Stimulated activated CD4-positive, alpha-beta T cell treated with anti-CD3 and anti-CD28 coated beads, Interleukin-12 subunit alpha, Interleukin-12 subunit beta, amount 100 ng/mL, for 48 hours (primary cell): Measurements from ENCODE around the gene ANGPTL1.
"Not testable (repeated sequence)": the region's sequence is repeated elsewhere in the genome, so short reads cannot be mapped to it uniquely, and the experiment has no call there.

Experiments
- DNase-seq, 3 donors: peaks; one replicate each; pipeline ENCODE4 v3.0.0-alpha.2; 2020; ENCODE audit warnings: low read depth in 2 of 3, low spot score in 1 of 3

ANGPTL1 gene

DNA sequence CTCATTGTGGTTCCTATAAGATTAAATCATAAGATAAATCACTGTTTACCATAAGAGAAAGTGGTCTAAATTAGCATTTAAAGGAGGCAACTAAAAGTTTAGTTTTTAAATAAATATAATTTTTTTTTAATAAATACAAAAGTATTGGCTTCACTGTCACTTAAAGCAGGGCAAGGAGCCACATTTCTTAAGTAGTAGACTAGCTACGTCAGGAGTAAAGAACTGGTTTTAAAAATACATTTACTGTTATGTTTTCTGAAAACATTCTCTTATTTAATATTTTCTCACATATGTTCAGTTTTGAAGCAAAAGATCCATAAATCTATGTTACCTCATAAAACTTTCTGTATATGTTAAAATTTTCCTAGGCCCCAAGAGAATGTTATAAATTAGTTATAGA, 2.2 kb downstream of the ANGPTL1 start:
- DNase-seq = no peak

- DNase-seq = no peak
These were observed 3.2 kb downstream of the ANGPTL1 start for GRCh38 chr1:178867670-178868069.

DNA sequence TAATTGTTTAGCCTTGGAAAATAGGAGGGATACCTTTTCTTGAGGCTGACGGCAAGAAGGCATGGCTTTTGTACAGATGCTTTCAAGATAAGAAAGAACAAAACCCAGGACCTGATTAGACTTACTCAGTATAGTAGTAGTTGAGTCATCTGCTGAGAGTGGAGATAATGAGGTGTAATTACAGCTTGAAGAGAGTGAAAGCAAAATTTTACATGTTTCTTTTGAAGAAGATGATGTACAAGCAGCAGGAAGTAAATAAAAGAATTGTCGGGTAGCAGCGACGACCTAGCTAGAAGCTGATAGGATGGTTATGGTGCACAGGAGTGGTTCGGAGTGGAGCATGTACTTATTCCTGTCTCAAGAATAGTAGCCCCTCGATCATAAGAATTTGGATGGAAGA, 6.6 kb downstream of the ANGPTL1 start:
- no peak for DNase-seq

DNA sequence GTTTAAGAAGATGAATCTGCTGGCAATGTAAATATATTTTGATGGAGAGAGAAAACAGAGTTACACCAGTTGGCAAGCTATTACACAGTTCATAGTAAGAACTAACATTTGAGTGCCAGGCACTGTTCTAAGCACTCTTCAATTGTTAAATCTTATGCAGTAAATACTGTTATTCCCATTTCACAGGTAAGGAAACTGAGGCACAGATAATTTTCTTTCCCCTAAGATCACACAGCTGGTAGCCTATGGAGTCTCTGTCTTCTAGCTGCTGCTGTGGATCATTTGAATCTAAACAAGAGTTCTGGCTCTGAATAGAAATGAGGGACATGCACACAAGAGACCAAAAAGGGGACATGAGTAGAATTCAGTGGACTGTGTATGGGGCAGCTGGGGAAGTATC, 8.0 kb downstream of the ANGPTL1 start:
- no peak for DNase-seq

GRCh38 chr1:178862416-178862815, 8.5 kb downstream of the ANGPTL1 start:
- no peak for DNase-seq

DNA sequence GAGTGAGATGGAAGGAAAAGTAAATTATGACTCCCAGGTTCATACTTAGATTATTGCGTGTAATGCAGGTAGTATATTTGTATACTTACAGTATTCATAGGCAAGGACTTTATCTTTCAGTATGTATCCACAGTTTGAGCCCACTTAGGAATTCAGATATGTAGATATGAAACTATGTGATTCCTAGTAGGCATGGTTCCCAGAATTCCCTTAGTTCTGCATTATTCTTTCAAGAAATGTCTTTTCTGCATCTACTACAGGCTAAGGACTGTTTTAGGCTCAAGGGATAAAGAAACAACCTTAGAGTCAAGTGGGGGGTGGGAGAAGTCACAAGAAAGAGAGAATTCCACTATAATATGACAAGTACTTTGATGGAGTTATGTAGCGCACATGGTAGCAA, 13.8 kb downstream of the ANGPTL1 start:
- no peak for DNase-seq

DNA sequence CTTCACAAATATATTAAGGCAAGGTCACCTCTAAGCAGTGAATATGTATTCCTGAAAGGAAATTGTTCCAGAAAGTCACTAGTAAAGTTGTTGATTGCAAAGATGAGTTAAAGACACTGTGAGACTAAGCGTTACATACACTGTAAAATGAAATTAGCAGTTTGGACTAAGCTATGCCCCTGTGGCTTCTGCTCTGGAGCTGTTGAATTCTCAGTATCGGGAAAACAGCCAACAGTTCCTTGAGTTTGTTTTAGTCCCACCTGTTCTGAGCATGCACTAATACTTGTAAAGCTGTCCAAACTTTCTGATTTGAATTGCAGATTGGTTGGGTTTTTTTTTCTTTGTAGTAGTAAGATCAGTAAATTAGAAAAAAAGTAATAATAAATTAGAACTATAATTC, 21.0 kb downstream of the ANGPTL1 start:
- no peak for DNase-seq

DNA sequence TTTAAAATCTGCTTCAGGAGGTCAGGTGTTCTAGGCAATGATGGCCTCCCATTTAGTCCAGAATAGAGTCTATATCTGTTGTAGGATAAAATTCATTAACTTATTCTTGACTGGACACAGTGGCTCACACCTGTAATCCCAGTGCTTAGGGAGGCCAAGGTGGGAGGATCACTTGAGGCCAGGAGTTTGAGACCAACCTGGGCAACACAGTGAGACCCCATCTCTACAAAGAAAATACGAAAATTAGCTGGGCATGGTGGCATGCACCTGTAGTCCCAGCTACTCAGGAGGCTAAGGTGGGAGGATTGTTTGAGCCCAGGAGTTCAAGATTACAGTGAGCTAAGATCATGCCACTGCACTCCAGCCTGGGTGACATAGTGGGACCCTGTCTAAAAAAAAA, 23.0 kb downstream of the ANGPTL1 start:
- not testable (repeated sequence) for DNase-seq

DNA sequence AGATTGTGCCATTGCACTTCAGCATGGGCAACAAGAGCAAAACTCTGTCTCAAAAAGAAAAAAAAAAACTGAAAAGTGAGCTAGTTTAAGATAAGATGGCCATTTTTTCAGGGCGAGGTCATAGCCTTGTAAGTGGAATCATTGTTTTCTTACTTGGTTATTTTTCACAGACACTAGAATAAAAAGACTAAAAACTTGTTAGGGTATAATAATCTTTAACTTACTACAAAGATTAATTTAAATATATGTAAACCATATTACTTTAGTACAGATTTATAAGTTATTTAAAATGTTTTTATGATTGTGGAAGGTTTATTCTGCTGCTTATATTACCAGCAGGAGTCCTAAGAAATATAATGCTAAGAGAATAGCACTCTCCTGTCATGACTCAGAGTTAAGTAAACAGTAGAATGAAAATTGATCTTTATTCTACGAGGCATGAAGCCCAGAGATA, 23.5 kb downstream of the ANGPTL1 start:
- DNase-seq = no peak

GRCh38 chr1:178846306-178846705, 24.6 kb downstream of the ANGPTL1 start:
- no peak for DNase-seq

GRCh38 chr1:178844436-178844835, 26.4 kb downstream of the ANGPTL1 start:
- DNase-seq = no peak

GRCh38 chr1:178825167-178825566, 45.7 kb downstream of the ANGPTL1 start:
- DNase-seq = no peak

DNA sequence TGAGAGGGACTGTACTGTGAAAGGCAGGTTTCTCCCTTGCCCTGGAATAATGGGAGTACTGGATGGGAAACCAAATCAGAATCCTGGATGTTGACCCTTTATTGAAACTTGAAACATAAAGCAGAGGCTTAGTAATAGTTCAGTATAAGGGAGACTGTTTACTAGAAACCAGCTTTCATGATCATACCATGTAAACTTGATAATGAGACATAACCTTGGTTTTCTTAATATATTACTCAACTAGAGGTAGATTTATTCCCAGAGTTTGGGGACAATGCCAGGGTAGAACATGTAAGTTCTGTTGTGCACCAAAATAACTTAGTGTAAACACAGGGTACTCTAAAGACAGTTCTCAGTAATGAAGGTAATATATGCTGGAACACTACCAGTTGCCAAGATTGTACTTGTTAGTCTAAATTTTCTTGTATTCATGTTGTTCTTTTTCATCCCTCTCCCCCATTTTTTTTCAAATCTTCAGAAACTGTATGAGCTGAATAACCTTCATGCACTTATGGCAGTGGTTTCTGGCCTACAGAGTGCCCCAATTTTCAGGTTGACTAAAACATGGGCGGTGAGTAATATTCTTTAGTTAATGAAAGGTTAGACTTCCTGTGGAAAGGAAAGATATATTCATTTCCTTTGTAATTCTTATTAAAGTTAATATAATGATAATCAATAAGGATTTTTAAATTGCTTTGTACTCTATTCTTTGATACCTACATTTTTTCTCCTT, 49.6 kb downstream of the ANGPTL1 start:
- no peak for DNase-seq

GRCh38 chr1:178819123-178819522, 51.8 kb downstream of the ANGPTL1 start:
- no peak for DNase-seq

GRCh38 chr1:178818416-178818815, 52.5 kb downstream of the ANGPTL1 start:
- DNase-seq = no peak

DNA sequence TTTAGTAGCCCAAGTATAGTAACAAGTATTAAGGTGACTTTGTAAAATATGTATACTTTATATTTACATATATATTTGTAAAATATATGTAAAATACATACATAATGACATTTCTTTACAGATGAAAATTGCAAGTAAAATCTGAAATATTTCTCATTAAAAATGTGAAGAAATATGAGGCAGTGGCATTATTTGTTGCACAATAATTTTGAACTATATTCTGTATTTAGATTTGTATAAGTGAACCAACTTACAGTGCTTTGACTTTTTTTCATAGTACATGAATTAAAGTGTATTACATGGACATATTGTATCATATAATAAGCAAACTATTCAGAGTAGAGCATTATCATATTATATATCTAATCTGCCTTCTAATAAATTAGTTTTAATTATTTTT, 60.3 kb downstream of the ANGPTL1 start:
- DNase-seq = no peak

DNA sequence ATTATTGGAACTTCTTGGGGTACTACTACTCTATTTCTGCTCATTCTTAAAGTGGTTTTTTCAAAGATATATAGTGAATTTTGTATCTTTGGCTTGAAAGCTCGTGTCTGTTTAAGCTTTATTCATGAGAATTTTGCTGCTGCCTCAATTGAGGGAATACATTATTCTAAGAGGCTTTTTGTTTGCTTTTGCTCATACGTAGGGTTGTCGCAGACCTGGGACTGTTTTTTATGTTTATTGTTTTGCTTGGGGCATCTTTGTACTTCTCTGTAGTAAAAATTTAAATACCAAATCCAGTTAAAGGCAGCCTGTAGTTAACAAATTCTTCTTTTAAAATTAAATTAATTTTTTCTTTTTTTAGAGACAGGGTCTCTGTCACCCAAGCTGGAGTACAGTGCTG, 62.3 kb downstream of the ANGPTL1 start:
- no peak for DNase-seq

DNA sequence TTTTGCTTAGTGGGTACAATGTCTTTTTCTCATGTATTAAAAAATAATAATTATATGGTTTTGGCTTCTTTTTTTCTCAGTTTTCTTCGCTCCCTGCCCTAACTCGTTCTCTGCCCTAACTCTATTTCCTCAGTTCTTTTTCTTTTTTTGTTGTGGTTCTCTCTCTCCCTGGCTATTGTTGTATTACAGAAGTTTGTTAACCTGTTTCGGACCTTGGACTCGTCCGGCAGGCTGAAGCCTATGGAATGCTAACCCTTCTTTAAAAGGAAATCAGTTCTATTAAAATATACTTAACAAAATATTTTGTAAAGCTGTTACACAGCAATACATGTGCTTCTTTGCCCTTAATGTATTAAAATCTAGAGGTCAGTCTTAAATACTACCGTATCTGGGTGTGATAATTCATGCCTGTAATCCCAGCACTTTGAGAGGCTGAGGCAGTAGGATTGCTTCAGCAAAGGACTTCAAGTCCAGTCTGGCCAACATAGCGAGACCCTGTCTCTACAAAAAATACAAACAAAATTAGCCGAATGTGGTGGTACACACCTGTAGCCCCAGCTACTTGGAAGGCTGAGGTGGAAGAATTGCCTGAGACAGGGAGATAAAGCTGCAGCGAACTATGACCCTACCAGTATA, 64.1 kb downstream of the ANGPTL1 start:
- no peak for DNase-seq

DNA sequence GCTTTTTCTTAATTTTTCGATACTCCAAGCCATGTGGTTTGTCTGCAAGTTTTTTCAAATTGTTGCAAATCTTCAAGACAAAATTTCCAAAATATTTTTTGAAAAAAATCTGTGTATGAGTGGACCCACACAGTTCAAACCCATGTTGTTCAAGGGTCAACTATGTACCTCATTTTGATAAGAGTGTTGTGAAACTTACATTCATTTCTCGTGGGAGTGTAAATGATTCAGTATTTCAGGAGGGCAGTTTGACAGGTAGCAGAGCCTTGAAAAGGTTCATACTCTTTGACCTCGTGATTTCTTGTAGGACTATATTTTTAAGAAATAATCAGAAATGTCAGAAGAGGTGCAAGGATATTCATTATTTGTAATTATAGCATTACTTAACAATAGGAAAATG, 68.0 kb downstream of the ANGPTL1 start:
- no peak for DNase-seq
